ENCODE data around the gene ALX3.

DNA sequence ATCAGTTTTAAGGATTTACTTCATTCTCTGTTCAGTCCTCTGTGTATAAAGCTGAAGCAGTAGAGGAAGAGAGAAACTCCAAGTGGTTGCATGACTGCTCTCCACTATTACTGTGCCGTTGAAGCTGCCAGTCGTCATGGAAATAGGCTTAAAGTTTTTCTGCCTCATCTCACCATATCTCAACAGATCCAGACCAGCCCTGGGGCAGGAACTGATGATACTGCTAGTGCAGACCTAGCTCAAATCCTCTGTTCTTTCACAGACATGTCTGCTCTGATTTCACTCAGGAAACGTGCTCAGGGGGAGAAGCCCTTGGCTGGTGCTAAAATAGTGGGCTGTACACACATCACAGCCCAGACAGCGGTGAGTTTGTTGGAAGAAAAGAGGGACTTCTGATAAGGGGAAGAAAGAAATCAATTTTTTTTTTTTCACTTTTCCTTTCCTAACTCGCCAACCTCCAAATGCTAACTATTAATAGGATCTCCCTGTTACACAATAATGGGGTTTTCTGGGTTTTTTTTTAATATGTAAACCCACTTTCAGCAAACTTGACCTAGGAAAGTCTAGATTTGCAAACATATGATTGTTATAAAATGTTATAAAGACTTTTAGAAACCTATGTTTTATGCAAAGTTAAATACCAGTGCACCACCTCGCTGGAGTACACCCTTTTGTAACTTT is 58.2 kb downstream of the ALX3 start:
- TF ChIP-seq YY1 (IDR thresholded peaks at IDR 0.05; ENCODE audit: insufficient read depth, insufficient read length), result no peak
- no peak for TF ChIP-seq SUZ12 (IDR thresholded peaks at IDR 0.05; ENCODE audit: extremely low read depth, insufficient read depth, insufficient read length)

All from NT2/D1 (cell line).